Endothelial cell (in vitro differentiated cells): ENCODE data around the gene PHTF2. TPM values are rescaled to one million over a fixed set of nuclear protein-coding genes. Genes with fewer than 3 reads are reported as not detected.
"Not testable (repeated sequence)": the region's sequence is repeated elsewhere in the genome, so short reads cannot be mapped to it uniquely, and the experiment has no call there.

Experiments used
- DNase-seq: peaks from one replicate; pipeline ENCODE4 v3.0.0; 2021; ENCODE audit warnings: low spot score
- H3K27ac Mint-ChIP-seq: one replicate; pipeline ENCODE4 v1.8.0; 2021; ENCODE audit warnings: mixed read lengths, inconsistent platforms; ENCODE audit not compliant: unreplicated experiment
- H3K27me3 Mint-ChIP-seq: one replicate; pipeline ENCODE4 v1.8.0; 2021; ENCODE audit warnings: mild to moderate bottlenecking, moderate library complexity, mixed read lengths, inconsistent platforms; ENCODE audit not compliant: unreplicated experiment
- H3K36me3 Mint-ChIP-seq: one replicate; pipeline ENCODE4 v1.8.0; 2021; ENCODE audit warnings: mild to moderate bottlenecking, low read depth, mixed read lengths, inconsistent platforms; ENCODE audit not compliant: unreplicated experiment
- H3K4me1 Mint-ChIP-seq: one replicate; pipeline ENCODE4 v1.8.0; 2021; ENCODE audit warnings: mild to moderate bottlenecking, mixed read lengths, inconsistent platforms; ENCODE audit not compliant: unreplicated experiment
- H3K4me3 Mint-ChIP-seq: one replicate; pipeline ENCODE4 v1.8.0; 2021; ENCODE audit warnings: mild to moderate bottlenecking, mixed read lengths, inconsistent platforms; ENCODE audit not compliant: unreplicated experiment
- H3K9me3 Mint-ChIP-seq: one replicate; pipeline ENCODE4 v1.8.0; 2021; ENCODE audit warnings: mixed read lengths, inconsistent platforms; ENCODE audit not compliant: unreplicated experiment
- CTCF ChIP-seq: fragments of 200-600 bp; sonication (generic); IDR thresholded peaks from one replicate; pipeline ENCODE4 v1.5.0; 2021; ENCODE audit warnings: antibody characterized with exemption; ENCODE audit not compliant: unreplicated experiment
- total RNA-seq: library from RNA; stranded (reverse); fragmentation: NEBNext Ultra II Directional; extraction: Animal tissue kit (Norgen Biotek cat#: 25700); gene quantifications from one replicate; pipeline ENCODE4 v1.2.1, GENCODE V29; 2021; ENCODE audit not compliant: unreplicated experiment

Gene PHTF2
- total RNA-seq, 1 donor from 2014 or later: 10.3 TPM

- Mint-ChIP-seq H3K27ac (no peak overlapping the region), H3K4me3 (no peak overlapping the region), H3K4me1 (peaks cover 4% of the 10 kb centered on the region), H3K27me3 (no peaks in the 10 kb centered on the region), H3K36me3 (no peaks in the 10 kb centered on the region), H3K9me3 (no peaks in the 10 kb centered on the region)
- no peak for TF ChIP-seq CTCF
- DNase-seq: no peak
Measured at GRCh38 chr7:77831481-77831880, 32.9 kb downstream of the PHTF2 start.

GRCh38 chr7:77831953-77832352 is 33.4 kb downstream of the PHTF2 start:
- TF ChIP-seq CTCF: no peak
- no peak for DNase-seq
- Mint-ChIP-seq H3K36me3 (no peaks in the 10 kb centered on the region), H3K27me3 (no peaks in the 10 kb centered on the region), H3K4me3 (no peak overlapping the region), H3K9me3 (no peaks in the 10 kb centered on the region), H3K27ac (no peak overlapping the region), H3K4me1 (peaks cover 4% of the 10 kb centered on the region)

- Mint-ChIP-seq H3K4me1 (peaks cover 4% of the 10 kb centered on the region), H3K9me3 (no peaks in the 10 kb centered on the region), H3K27me3 (no peaks in the 10 kb centered on the region), H3K27ac (no peak overlapping the region), H3K36me3 (no peaks in the 10 kb centered on the region), H3K4me3 (no peak overlapping the region)
- TF ChIP-seq CTCF: no peak
- DNase-seq: no peak
Measured at GRCh38 chr7:77833136-77833535, 34.6 kb downstream of the PHTF2 start.

GRCh38 chr7:77836425-77836824 is 37.9 kb downstream of the PHTF2 start:
- H3K4me1 Mint-ChIP-seq: not testable (repeated sequence)

GRCh38 chr7:77837275-77837674 is 38.7 kb downstream of the PHTF2 start:
- Mint-ChIP-seq H3K36me3 (no peaks in the 10 kb centered on the region), H3K4me1 (peaks cover 4% of the 10 kb centered on the region), H3K4me3 (no peak overlapping the region), H3K27ac (no peak overlapping the region), H3K9me3 (no peaks in the 10 kb centered on the region), H3K27me3 (no peaks in the 10 kb centered on the region)
- TF ChIP-seq CTCF: no peak
- DNase-seq: no peak

More at GRCh38 chr7:77836425-77836824, 37.9 kb downstream of the PHTF2 start:
- H3K27me3 Mint-ChIP-seq, H3K9me3 Mint-ChIP-seq, H3K4me3 Mint-ChIP-seq, H3K27ac Mint-ChIP-seq, H3K36me3 Mint-ChIP-seq, DNase-seq: not testable (repeated sequence)

- TF ChIP-seq CTCF: no peak
- H3K4me1 Mint-ChIP-seq: peaks cover 4% of the 10 kb centered on the region
- no peaks in the 10 kb centered on the region for H3K36me3 Mint-ChIP-seq
- no peak for DNase-seq
- no peaks in the 10 kb centered on the region for H3K27me3 Mint-ChIP-seq
- H3K9me3 Mint-ChIP-seq: no peaks in the 10 kb centered on the region
- no peak overlapping the region for H3K27ac Mint-ChIP-seq
- H3K4me3 Mint-ChIP-seq: no peak overlapping the region
Measured at GRCh38 chr7:77837966-77838365, 39.4 kb downstream of the PHTF2 start.
